ENCODE data around the gene GFI1.
"Not testable (repeated sequence)": the region's sequence is repeated elsewhere in the genome, so short reads cannot be mapped to it uniquely, and the experiment has no call there.

Gene GFI1

DNA sequence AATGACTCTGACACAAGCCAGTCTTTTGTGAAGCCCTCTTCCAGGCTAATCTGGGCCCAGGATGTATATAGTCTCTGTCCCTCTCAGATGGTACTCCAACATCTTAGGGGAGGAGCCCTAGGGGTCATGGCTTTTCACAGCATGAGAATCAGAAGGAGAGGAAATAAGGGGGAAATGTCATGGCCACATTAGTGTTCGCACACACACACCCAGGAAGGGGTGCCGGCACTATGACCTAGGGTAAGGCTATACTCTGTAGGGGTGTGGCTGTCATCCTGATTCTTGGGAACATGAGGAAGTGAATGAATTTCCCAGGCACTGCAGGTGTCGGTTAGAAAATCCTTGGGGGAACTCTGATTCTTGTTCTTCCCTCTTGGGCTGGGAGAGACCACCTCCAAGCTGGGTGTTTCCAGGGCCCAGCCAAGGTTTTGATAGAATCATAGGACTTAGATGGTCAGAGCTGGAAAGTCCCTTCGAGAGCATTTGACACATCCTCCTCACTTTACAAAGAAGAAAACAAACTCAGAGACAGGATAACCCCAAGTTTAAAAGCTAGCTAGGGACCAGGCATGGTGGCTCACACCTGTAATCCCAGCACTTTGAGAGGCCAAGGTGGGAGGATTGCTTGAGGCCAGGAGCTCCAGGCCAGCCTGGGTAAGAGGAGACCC is 22.0 kb downstream of the GFI1 start:
- peak; percentile 58 for ATAC-seq
- Mint-ChIP-seq H3K4me1 (peaks cover 69% of the 10 kb centered on the region), H3K27ac (peak overlapping the region; percentile 70), H3K9me3 (no peaks in the 10 kb centered on the region), H3K36me3 (ENCODE audit: low read depth) (peaks cover 18% of the 10 kb centered on the region), H3K27me3 (no peaks in the 10 kb centered on the region), H3K4me3 (no peak overlapping the region)
- DNase-seq: no peak

- Mint-ChIP-seq H3K9me3 (no peaks in the 10 kb centered on the region), H3K36me3 (ENCODE audit: low read depth) (peaks cover 6% of the 10 kb centered on the region), H3K4me3 (no peak overlapping the region), H3K27me3 (no peaks in the 10 kb centered on the region), H3K27ac (no peak overlapping the region), H3K4me1 (peaks cover 61% of the 10 kb centered on the region)
- DNase-seq (no peak), ATAC-seq (peak; percentile 16)
These were observed 25.2 kb downstream of the GFI1 start for GRCh38 chr1:92461364-92462097.

- Mint-ChIP-seq H3K27me3 (no peaks in the 10 kb centered on the region), H3K4me3 (no peak overlapping the region), H3K9me3 (no peaks in the 10 kb centered on the region), H3K36me3 (ENCODE audit: low read depth) (no peaks in the 10 kb centered on the region), H3K27ac (no peak overlapping the region), H3K4me1 (peaks cover 46% of the 10 kb centered on the region)
- no peak for ATAC-seq
- DNase-seq: no peak
These were observed 26.8 kb downstream of the GFI1 start for GRCh38 chr1:92459871-92460320.

GRCh38 chr1:92458146-92458545 is 28.6 kb downstream of the GFI1 start:
- Mint-ChIP-seq H3K27me3 (no peaks in the 10 kb centered on the region), H3K4me3 (no peak overlapping the region), H3K9me3 (no peaks in the 10 kb centered on the region), H3K4me1 (peaks cover 31% of the 10 kb centered on the region), H3K27ac (no peak overlapping the region), H3K36me3 (ENCODE audit: low read depth) (no peaks in the 10 kb centered on the region)
- ATAC-seq (no peak), DNase-seq (no peak)

- Mint-ChIP-seq H3K4me1 (peaks cover 8% of the 10 kb centered on the region), H3K27ac (no peak overlapping the region), H3K36me3 (ENCODE audit: low read depth) (no peaks in the 10 kb centered on the region), H3K9me3 (no peaks in the 10 kb centered on the region), H3K4me3 (no peak overlapping the region), H3K27me3 (no peaks in the 10 kb centered on the region)
- ATAC-seq: no peak
- DNase-seq: no peak
These were observed 38.7 kb downstream of the GFI1 start for GRCh38 chr1:92447976-92448375.

- Mint-ChIP-seq H3K4me3 (no peak overlapping the region), H3K36me3 (ENCODE audit: low read depth) (no peaks in the 10 kb centered on the region), H3K27me3 (no peaks in the 10 kb centered on the region), H3K27ac (no peak overlapping the region), H3K9me3 (no peaks in the 10 kb centered on the region), H3K4me1 (peaks cover 8% of the 10 kb centered on the region)
- ATAC-seq: peak; percentile 43
- DNase-seq: no peak
These were observed 39.6 kb downstream of the GFI1 start for GRCh38 chr1:92447033-92447681.

DNA sequence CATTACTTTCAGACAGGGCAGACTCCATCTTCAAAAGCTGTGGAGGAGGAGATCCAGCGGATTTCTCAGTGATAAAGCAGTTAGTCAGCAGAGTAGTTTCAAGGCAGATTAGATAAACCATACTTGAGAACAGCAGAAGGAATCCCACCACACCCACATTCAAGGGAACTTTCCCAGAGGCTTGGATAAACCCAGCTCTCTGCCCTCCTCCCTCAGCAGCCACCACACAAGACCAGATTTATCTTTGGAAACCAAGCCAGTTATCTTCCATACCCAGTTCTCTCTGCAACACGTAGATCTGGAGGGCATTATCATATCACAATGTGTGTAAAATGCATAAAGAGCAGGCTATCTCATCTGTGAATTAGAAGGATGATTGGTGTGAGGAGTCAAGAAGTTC is 40.2 kb downstream of the GFI1 start:
- ATAC-seq (no peak), DNase-seq (no peak)
- Mint-ChIP-seq H3K9me3 (no peaks in the 10 kb centered on the region), H3K27me3 (no peaks in the 10 kb centered on the region), H3K27ac (no peak overlapping the region), H3K4me1 (peaks cover 8% of the 10 kb centered on the region), H3K4me3 (no peak overlapping the region), H3K36me3 (ENCODE audit: low read depth) (no peaks in the 10 kb centered on the region)

- no peak overlapping the region for H3K4me3 Mint-ChIP-seq
- H3K4me1 Mint-ChIP-seq: peaks cover 8% of the 10 kb centered on the region
- no peaks in the 10 kb centered on the region for H3K36me3 Mint-ChIP-seq (ENCODE audit: low read depth)
- H3K9me3 Mint-ChIP-seq: no peaks in the 10 kb centered on the region
- no peak overlapping the region for H3K27ac Mint-ChIP-seq
- H3K27me3 Mint-ChIP-seq: no peaks in the 10 kb centered on the region
- ATAC-seq: no peak
- no peak for DNase-seq
These were observed 40.9 kb downstream of the GFI1 start for GRCh38 chr1:92445865-92446264.

GRCh38 chr1:92444351-92444750 is 42.4 kb downstream of the GFI1 start:
- ATAC-seq (no peak), DNase-seq (no peak)
- Mint-ChIP-seq H3K27me3 (no peaks in the 10 kb centered on the region), H3K4me1 (peaks cover 12% of the 10 kb centered on the region), H3K9me3 (no peaks in the 10 kb centered on the region), H3K4me3 (no peak overlapping the region), H3K36me3 (ENCODE audit: low read depth) (no peaks in the 10 kb centered on the region), H3K27ac (no peak overlapping the region)

GRCh38 chr1:92443893-92444292 is 42.8 kb downstream of the GFI1 start:
- no peaks in the 10 kb centered on the region for H3K27me3 Mint-ChIP-seq
- no peak for DNase-seq
- no peaks in the 10 kb centered on the region for H3K36me3 Mint-ChIP-seq (ENCODE audit: low read depth)
- no peak for ATAC-seq
- H3K4me3 Mint-ChIP-seq: no peak overlapping the region
- H3K27ac Mint-ChIP-seq: no peak overlapping the region
- peaks cover 16% of the 10 kb centered on the region for H3K4me1 Mint-ChIP-seq
- no peaks in the 10 kb centered on the region for H3K9me3 Mint-ChIP-seq

DNA sequence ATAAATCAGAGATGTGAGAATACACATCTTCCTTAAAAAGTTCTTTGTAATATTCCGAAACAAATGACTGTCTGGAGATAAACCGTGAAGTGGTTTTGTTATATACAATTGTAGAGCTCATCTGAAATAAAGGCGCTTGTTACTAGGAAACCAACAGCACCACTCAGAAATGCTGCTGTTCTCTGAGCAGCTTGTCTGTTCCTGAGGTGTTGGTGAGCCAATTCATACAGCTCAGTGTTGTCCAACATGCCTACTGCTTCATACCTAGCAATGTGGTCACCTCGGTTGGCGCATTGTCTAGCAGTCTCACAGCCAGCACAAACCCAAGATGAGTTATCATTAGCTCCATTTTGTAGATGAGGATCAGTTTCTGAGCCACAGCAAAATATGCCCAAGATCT is 44.4 kb downstream of the GFI1 start:
- DNase-seq (no peak), ATAC-seq (no peak)
- no peaks in the 10 kb centered on the region for H3K27me3 Mint-ChIP-seq
- no peak overlapping the region for H3K27ac Mint-ChIP-seq
- H3K4me3 Mint-ChIP-seq: no peak overlapping the region
- no peaks in the 10 kb centered on the region for H3K9me3 Mint-ChIP-seq
- H3K4me1 Mint-ChIP-seq: peaks cover 17% of the 10 kb centered on the region
- H3K36me3 Mint-ChIP-seq (ENCODE audit: low read depth): no peaks in the 10 kb centered on the region

DNA sequence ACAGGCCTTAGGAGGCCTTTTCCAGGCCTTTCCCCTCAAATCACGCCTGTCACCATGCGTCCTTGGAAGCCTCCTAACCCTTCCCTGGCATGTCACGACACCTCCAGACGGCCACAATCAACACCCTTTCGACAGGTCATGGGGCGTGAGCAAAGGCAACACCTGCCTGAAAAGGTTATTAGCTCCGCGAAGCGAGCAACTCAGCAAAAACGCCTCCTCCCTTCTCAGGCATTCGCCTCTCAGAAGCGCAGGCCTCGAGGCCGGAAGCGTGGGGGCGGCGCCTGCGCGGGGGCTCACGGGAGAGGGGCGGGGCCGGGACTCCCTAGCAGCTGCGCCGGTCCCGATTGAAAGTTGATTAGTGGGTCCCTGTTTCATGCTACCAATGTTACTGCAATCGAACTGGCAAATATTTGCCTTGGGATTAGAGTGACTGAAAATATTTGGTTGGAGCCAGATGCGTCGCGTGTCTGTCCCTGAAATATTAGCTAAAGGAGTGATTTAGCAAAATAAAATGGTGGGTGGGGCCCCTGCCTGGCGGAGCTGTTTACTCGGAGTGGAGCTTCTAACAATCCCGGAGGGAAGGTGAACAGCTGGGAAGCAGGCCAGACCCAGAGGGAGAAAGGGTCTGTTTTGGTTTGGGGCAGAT is 44.9 kb downstream of the GFI1 start:
- H3K27ac Mint-ChIP-seq: no peak overlapping the region

DNA sequence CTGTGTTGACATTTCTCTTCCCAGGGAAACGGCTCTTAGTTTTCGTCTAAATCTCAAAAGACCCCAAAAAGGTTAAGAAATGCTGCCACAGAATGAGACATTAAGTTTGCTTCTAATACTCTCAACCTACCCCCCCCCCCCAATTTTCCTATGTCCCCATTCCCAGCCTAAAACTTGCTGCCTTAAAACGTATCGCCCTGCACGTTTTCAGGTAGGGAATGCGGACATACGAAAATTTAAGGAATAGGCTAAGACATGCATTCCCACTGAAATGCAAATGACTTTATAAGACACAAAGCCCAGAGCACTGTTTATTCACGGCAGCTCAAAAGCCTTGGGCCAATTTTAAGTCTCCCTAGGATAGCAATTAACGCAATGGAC is 45.4 kb downstream of the GFI1 start:
- ATAC-seq (no peak), DNase-seq (no peak)

More for the DNA sequence above, 44.9 kb downstream of the GFI1 start:
- peaks cover 14% of the 10 kb centered on the region for H3K4me1 Mint-ChIP-seq
- no peaks in the 10 kb centered on the region for H3K36me3 Mint-ChIP-seq (ENCODE audit: low read depth)
- no peaks in the 10 kb centered on the region for H3K27me3 Mint-ChIP-seq
- no peaks in the 10 kb centered on the region for H3K9me3 Mint-ChIP-seq
- H3K4me3 Mint-ChIP-seq: no peak overlapping the region
- no peak for DNase-seq
- ATAC-seq: no peak

DNA sequence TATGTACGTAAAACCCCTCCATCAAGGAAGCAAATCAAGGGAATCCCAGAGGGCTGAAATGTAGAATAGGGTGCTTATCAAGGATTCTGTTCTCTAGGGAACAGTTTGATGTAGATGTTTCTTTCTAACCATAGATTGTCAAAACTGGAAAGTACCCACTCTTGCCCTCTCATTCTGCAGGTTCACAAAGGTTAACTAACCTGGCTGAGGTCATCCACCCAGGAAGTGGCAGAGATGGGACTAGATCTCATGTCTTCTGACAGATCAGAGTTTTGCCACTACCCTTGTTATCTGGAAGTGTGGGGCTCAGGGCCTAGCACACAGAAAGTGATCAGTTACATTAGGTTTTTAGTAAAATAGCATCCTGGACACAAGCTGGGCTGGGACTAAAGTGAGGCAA is 47.4 kb downstream of the GFI1 start:
- Mint-ChIP-seq H3K4me3 (no peak overlapping the region), H3K27ac (no peak overlapping the region)
- DNase-seq: no peak

More for the DNA sequence above, 45.4 kb downstream of the GFI1 start:
- Mint-ChIP-seq H3K36me3 (ENCODE audit: low read depth) (no peaks in the 10 kb centered on the region), H3K4me1 (peaks cover 11% of the 10 kb centered on the region), H3K27ac (no peak overlapping the region), H3K4me3 (no peak overlapping the region), H3K9me3 (no peaks in the 10 kb centered on the region), H3K27me3 (no peaks in the 10 kb centered on the region)

GRCh38 chr1:92434572-92434971 is 52.2 kb downstream of the GFI1 start:
- not testable (repeated sequence) for ATAC-seq, H3K4me3 Mint-ChIP-seq, H3K27me3 Mint-ChIP-seq

More for the DNA sequence above, 47.4 kb downstream of the GFI1 start:
- H3K9me3 Mint-ChIP-seq: peaks cover 3% of the 10 kb centered on the region
- H3K4me1 Mint-ChIP-seq: peaks cover 11% of the 10 kb centered on the region
- no peaks in the 10 kb centered on the region for H3K27me3 Mint-ChIP-seq
- H3K36me3 Mint-ChIP-seq (ENCODE audit: low read depth): no peaks in the 10 kb centered on the region
- peak; percentile 61 for ATAC-seq

More at GRCh38 chr1:92434572-92434971, 52.2 kb downstream of the GFI1 start:
- not testable (repeated sequence) for H3K4me1 Mint-ChIP-seq; H3K36me3 Mint-ChIP-seq (ENCODE audit: low read depth); DNase-seq; H3K9me3 Mint-ChIP-seq; H3K27ac Mint-ChIP-seq
